KMS-11 (cell line): ENCODE measurements around the gene LAD1.

ENCODE experiments used
- H2AFZ ChIP-seq: fragments of 200-600 bp; sonication (generic); 2 replicates; pipeline ENCODE4 v1.6.1; 2016; ENCODE audit warnings: antibody characterized with exemption, mixed run types, low read depth
- H3K27ac ChIP-seq: fragments of 200-600 bp; sonication (generic); 2 replicates; pipeline ENCODE4 v1.6.1; 2016; ENCODE audit warnings: mild to moderate bottlenecking, mixed run types
- H3K27me3 ChIP-seq: fragments of 200-600 bp; sonication (generic); 2 replicates; pipeline ENCODE4 v1.6.1; 2017; ENCODE audit warnings: mild to moderate bottlenecking, low read depth, mixed run types, moderate library complexity; ENCODE audit not compliant: insufficient read depth
- H3K36me3 ChIP-seq: fragments of 200-600 bp; sonication (generic); 2 replicates; pipeline ENCODE4 v1.6.1; 2017; ENCODE audit warnings: mild to moderate bottlenecking, mixed run types; ENCODE audit not compliant: insufficient read depth
- H3K4me1 ChIP-seq: fragments of 200-600 bp; sonication (generic); 2 replicates; pipeline ENCODE4 v1.6.1; 2016; ENCODE audit warnings: mild to moderate bottlenecking, low read depth, mixed run types; ENCODE audit not compliant: poor library complexity, severe bottlenecking
- H3K4me2 ChIP-seq: fragments of 200-600 bp; sonication (generic); 2 replicates; pipeline ENCODE4 v1.7.0; 2016; ENCODE audit warnings: mild to moderate bottlenecking, mixed run types
- H3K4me3 ChIP-seq: fragments of 200-600 bp; sonication (generic); IDR thresholded peaks from 2 replicates; pipeline ENCODE4 v1.6.1; 2017; ENCODE audit warnings: low read depth, low read length, mixed read lengths; ENCODE audit not compliant: insufficient read depth
- H3K79me2 ChIP-seq: fragments of 200-600 bp; sonication (generic); 2 replicates; pipeline ENCODE4 v1.6.1; 2016; ENCODE audit warnings: low read depth, mixed run types; ENCODE audit not compliant: insufficient read depth
- H3K9ac ChIP-seq: fragments of 200-600 bp; sonication (generic); 2 replicates; pipeline ENCODE4 v1.6.1; 2016; ENCODE audit warnings: mild to moderate bottlenecking, mixed run types
- H4K20me1 ChIP-seq: fragments of 200-600 bp; sonication (generic); 2 replicates; pipeline ENCODE4 v1.6.1; 2016; ENCODE audit warnings: mild to moderate bottlenecking, mixed run types; ENCODE audit not compliant: insufficient read depth
- CTCF ChIP-seq: fragments of 200-600 bp; sonication (generic); conservative IDR thresholded peaks from 2 replicates; pipeline ENCODE4 v1.6.1; 2017; ENCODE audit warnings: low read depth, mild to moderate bottlenecking, antibody characterized with exemption, low read length, moderate library complexity, mixed read lengths

The LAD1 gene

GRCh38 chr1:201433609-201434008, 34.5 kb upstream of the LAD1 start:
- no peaks in the 10 kb centered on the region for H3K79me2 ChIP-seq
- peaks cover 3% of the 10 kb centered on the region for H3K4me1 ChIP-seq
- no peak overlapping the region for H3K4me2 ChIP-seq
- no peaks in the 10 kb centered on the region; the same call in 1 of the 2 replicates for H3K27me3 ChIP-seq
- H2AFZ ChIP-seq: no peak overlapping the region
- H3K36me3 ChIP-seq: no peaks in the 10 kb centered on the region
- no peak overlapping the region for H3K27ac ChIP-seq
- TF ChIP-seq CTCF: no peak
- H3K4me3 ChIP-seq: no peak overlapping the region
- no peaks in the 10 kb centered on the region for H4K20me1 ChIP-seq
- no peak overlapping the region for H3K9ac ChIP-seq

GRCh38 chr1:201430776-201431175, 31.7 kb upstream of the LAD1 start:
- H3K9ac ChIP-seq: no peak overlapping the region
- H3K4me3 ChIP-seq: no peak overlapping the region
- H2AFZ ChIP-seq: no peak overlapping the region
- H3K27ac ChIP-seq: no peak overlapping the region
- H4K20me1 ChIP-seq: no peaks in the 10 kb centered on the region
- no peaks in the 10 kb centered on the region for H3K36me3 ChIP-seq
- H3K79me2 ChIP-seq: no peaks in the 10 kb centered on the region
- peaks cover 16% of the 10 kb centered on the region for H3K4me1 ChIP-seq
- TF ChIP-seq CTCF: no peak
- H3K4me2 ChIP-seq: no peak overlapping the region
- H3K27me3 ChIP-seq: no peaks in the 10 kb centered on the region; the same call in 1 of the 2 replicates

GRCh38 chr1:201429736-201430501, 30.8 kb upstream of the LAD1 start:
- Histone ChIP-seq H3K36me3 (no peaks in the 10 kb centered on the region), H4K20me1 (no peaks in the 10 kb centered on the region), H3K4me3 (no peak overlapping the region), H3K9ac (no peak overlapping the region), H3K4me2 (no peak overlapping the region), H3K27me3 (no peaks in the 10 kb centered on the region; the same call in 1 of the 2 replicates), H3K79me2 (no peaks in the 10 kb centered on the region), H3K4me1 (peaks cover 13% of the 10 kb centered on the region), H2AFZ (no peak overlapping the region), H3K27ac (no peak overlapping the region)
- TF ChIP-seq CTCF: no peak

- no peak overlapping the region for H3K4me2 ChIP-seq
Observed at GRCh38 chr1:201427963-201428362, 28.8 kb upstream of the LAD1 start.

More at GRCh38 chr1:201427963-201428362, 28.8 kb upstream of the LAD1 start:
- Histone ChIP-seq H3K9ac (no peak overlapping the region), H2AFZ (no peak overlapping the region), H3K4me3 (no peak overlapping the region), H4K20me1 (no peaks in the 10 kb centered on the region), H3K79me2 (no peaks in the 10 kb centered on the region), H3K27ac (no peak overlapping the region), H3K4me1 (peaks cover 13% of the 10 kb centered on the region), H3K36me3 (no peaks in the 10 kb centered on the region), H3K27me3 (no peaks in the 10 kb centered on the region; the same call in 1 of the 2 replicates)
- no peak for TF ChIP-seq CTCF
